K562 (cell line): ENCODE measurements around the gene MLXIPL. TPM values are rescaled to one million over a fixed set of nuclear protein-coding genes. Genes with fewer than 3 reads are reported as not detected.

ENCODE experiments used
- E2F3 ChIP-seq: fragments of 250-450 bp; sonication (Bioruptor Pico); IDR thresholded peaks from 2 replicates; pipeline ENCODE4 v1.4.0; 2020; ENCODE audit warnings: mild to moderate bottlenecking
- MBD1 ChIP-seq: fragments of 250-450 bp; sonication (Bioruptor Pico); IDR thresholded peaks from 2 replicates; pipeline ENCODE4 v1.8.0; 2022; ENCODE audit warnings: inconsistent platforms
- MEF2D ChIP-seq: conservative IDR thresholded peaks from 2 replicates; pipeline ENCODE4 v1.6.1; 2016; ENCODE audit warnings: low read depth, missing genetic modification characterization, missing compliant biosample characterization
- NELFE ChIP-seq: IDR thresholded peaks from 2 replicates; pipeline ENCODE4 v1.6.1; 2011; ENCODE audit warnings: mild to moderate bottlenecking; ENCODE audit not compliant: insufficient read depth, insufficient read length
- NR1H2 ChIP-seq: sonication (generic); formaldehyde crosslinking; IDR thresholded peaks from 2 replicates; pipeline ENCODE4 v1.4.0; 2020; ENCODE audit warnings: mild to moderate bottlenecking, missing genetic modification reagents
- POLR2G ChIP-seq: fragments of 200-400 bp; formaldehyde crosslinking; IDR thresholded peaks from 2 replicates; pipeline ENCODE4 v1.6.1; 2017; ENCODE audit warnings: low read depth, mild to moderate bottlenecking, antibody characterized with exemption, low read length, moderate library complexity
- RBM22 ChIP-seq: fragments of 200-400 bp; formaldehyde crosslinking; IDR thresholded peaks from 2 replicates; pipeline ENCODE4 v1.6.1; 2018; ENCODE audit warnings: low read length, low read depth; ENCODE audit not compliant: poor library complexity, severe bottlenecking
- SMAD3 ChIP-seq: fragments of 450-650 bp; formaldehyde crosslinking; conservative IDR thresholded peaks from 2 replicates; pipeline ENCODE4 v1.4.0; 2020; ENCODE audit warnings: mild to moderate bottlenecking
- SMARCA4 ChIP-seq: fragments of 450-650 bp; IDR thresholded peaks from 2 replicates; pipeline ENCODE4 v1.6.1; 2016
- SP2 ChIP-seq: IDR thresholded peaks from 2 replicates; pipeline ENCODE4 v1.6.1; 2011; ENCODE audit warnings: mild to moderate bottlenecking, low read depth, low read length, moderate library complexity; ENCODE audit not compliant: poor library complexity, severe bottlenecking; ENCODE audit errors: extremely low read depth
- SREBF1 ChIP-seq: fragments of 150-350 bp; IDR thresholded peaks from 2 replicates; pipeline ENCODE4 v1.6.1; 2014; ENCODE audit warnings: antibody characterized with exemption, low read depth, low read length, borderline replicate concordance
- SUPT5H ChIP-seq: fragments of 450-650 bp; IDR thresholded peaks from 2 replicates; pipeline ENCODE4 v1.6.1; 2016
- TAF1 ChIP-seq: IDR thresholded peaks from 2 replicates; pipeline ENCODE4 v1.6.1; 2011; ENCODE audit warnings: mild to moderate bottlenecking, low read length, moderate library complexity; ENCODE audit not compliant: insufficient read depth, control insufficient read depth, severe bottlenecking; ENCODE audit errors: extremely low read depth
- XRCC5 ChIP-seq: fragments of 200-400 bp; formaldehyde crosslinking; IDR thresholded peaks from 2 replicates; pipeline ENCODE4 v1.6.1; 2017; ENCODE audit warnings: low read depth, mild to moderate bottlenecking, low read length
- ZBTB11 ChIP-seq, 3 experiments: fragments of 200-800 bp in 1 of 3; fragments of 250-450 bp in 1 of 3; fragments of 450-650 bp in 1 of 3; sonication (Bioruptor Pico) in 1 of 3; sonication (Bioruptor generic) in 1 of 3; formaldehyde crosslinking in 1 of 3; IDR thresholded peaks; 2 replicates each; pipeline versions ENCODE4 v1.6.1 to v1.8.0; 2016 to 2022; ENCODE audit warnings: mild to moderate bottlenecking in 2 of 3, missing genetic modification characterization in 2 of 3, missing compliant biosample characterization in 1 of 3, moderate library complexity in 1 of 3
- ZBTB8A ChIP-seq: fragments of 450-650 bp; IDR thresholded peaks from 2 replicates; pipeline ENCODE4 v1.6.1; 2018; ENCODE audit warnings: mild to moderate bottlenecking, moderate library complexity; ENCODE audit not compliant: partially characterized antibody
- ZEB2 ChIP-seq: fragments of 450-650 bp; IDR thresholded peaks from 2 replicates; pipeline ENCODE4 v1.6.1; 2016
- ZNF609 ChIP-seq: sonication (generic); formaldehyde crosslinking; IDR thresholded peaks from 2 replicates; pipeline ENCODE4 v1.8.1; 2023; ENCODE audit warnings: missing genetic modification reagents, mild to moderate bottlenecking, borderline replicate concordance
- polyA plus RNA-seq, 8 experiments: library from polyadenylated mRNA; depleted of rRNA in 4 of 8; stranded (reverse) in 5 of 8; unstranded in 3 of 8; fragments of >200 nt; fragmentation: Nextera tagmentation in 2 of 8; fragmentation: Illumina TruSeq in 1 of 8; extraction: Ambion mirVana in 2 of 8; extraction: Trizol in 1 of 8; gene quantifications; 2 replicates each; pipeline versions ENCODE4 v1.2.1 to v1.2.3, GENCODE V29; 2011 to 2014; ENCODE audit warnings: inconsistent platforms in 1 of 8, missing spikeins in 1 of 8
- total RNA-seq, 7 experiments: library from RNA; depleted of rRNA in 6 of 7; stranded (reverse); fragments of >200 nt in 6 of 7; fragmentation: Illumina TruSeq in 2 of 7; extraction: Trizol in 2 of 7; gene quantifications; 2 replicates each; pipeline versions ENCODE4 v1.2.1 to v1.2.3, GENCODE V29; 2011 to 2021; ENCODE audit warnings: low replicate concordance in 1 of 7

MLXIPL gene
- total and polyA plus RNA-seq, 9 of the 15 experiments (the other 6 are each of a cell fraction or from before 2014, with no cell fraction given): 0.11 to 18.4 (median 1.4) TPM

- peak; percentile 41 for TF ChIP-seq TAF1
- TF ChIP-seq POLR2G: no peak
- no peak for TF ChIP-seq NR1H2
- no peak for TF ChIP-seq SREBF1
- peak in 1 of 3 experiments; percentile 81; a peak in 2 of 6 replicates for TF ChIP-seq ZBTB11 (CRISPR knock-in tag; IDR thresholded peaks at IDR 0.05)
- no peak for TF ChIP-seq MEF2D (tag)
- TF ChIP-seq SUPT5H: no peak
- no peak for TF ChIP-seq NELFE
- no peak for TF ChIP-seq RBM22
- TF ChIP-seq ZBTB8A: no peak
- TF ChIP-seq SMARCA4: peak; percentile 98
- TF ChIP-seq XRCC5: peak; percentile 92; the same call in 1 of the 2 replicates
- TF ChIP-seq SMAD3 (CRISPR knock-in tag): no peak
- TF ChIP-seq E2F3 (CRISPR knock-in tag): no peak
- no peak for TF ChIP-seq SP2
- TF ChIP-seq ZEB2: peak; percentile 94
- no peak for TF ChIP-seq ZNF609
- no peak for TF ChIP-seq MBD1
Measured at GRCh38 chr7:73612598-73613269, 11.6 kb downstream of the MLXIPL start (continued).
